ENCODE results near the gene ATMIN.

ATMIN gene

DNA sequence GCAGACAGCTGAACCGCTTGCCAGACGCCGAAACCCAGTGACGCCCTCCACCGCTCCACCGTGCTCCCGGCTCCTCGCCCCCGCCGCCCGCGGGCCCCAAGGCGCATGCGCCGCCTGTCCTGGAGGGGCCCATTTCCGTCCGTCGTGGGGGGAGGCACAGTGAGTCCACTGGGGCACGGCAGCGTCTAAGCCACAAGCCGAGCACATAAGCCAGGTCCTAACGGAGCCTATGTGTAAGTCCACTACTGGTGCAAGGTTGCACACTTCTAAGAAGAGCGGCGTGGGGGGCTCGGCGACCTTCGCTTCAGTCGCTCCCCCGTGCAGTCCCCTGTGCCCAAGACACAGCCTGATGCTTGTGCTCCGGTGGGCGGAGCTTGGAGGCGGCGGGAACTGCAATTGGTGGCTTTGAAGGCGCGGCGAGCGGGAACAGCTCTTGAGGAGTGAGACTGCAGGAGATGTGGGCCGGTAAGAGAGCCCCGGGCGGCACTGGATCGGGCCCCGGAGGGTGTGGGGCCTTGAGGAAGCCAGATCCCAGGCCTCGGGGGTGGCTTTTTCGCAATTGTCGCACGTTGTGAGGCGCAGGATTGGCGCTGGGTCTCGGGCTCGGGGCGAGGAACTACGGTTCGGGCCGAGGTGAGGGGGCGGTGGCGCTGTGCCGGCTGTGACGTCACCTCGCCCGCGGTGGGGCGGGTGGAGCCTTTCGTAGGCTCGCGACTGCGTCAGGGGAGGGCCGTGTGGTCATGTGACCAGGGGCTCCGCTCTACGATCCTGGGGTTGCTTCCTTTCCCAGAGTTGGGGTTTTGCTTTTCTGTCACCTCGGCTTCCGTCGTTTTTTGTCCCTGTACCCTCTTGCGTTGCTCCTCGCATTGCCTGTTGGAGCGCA lies 28.6 kb upstream of the ATMIN start, which contains the start of the genes CENPN and CMC2:
Gene CENPN, plus strand, starts transcription at position 402 of the 883 bp plus-strand sequence. CDS start 4,726 bp downstream, outside the sequence.
Gene CMC2, minus strand, starts transcription at position 73 of the 883 bp plus-strand sequence. CDS start 9,491 bp downstream, outside the sequence.
- TF ChIP-seq, protein P1, sequence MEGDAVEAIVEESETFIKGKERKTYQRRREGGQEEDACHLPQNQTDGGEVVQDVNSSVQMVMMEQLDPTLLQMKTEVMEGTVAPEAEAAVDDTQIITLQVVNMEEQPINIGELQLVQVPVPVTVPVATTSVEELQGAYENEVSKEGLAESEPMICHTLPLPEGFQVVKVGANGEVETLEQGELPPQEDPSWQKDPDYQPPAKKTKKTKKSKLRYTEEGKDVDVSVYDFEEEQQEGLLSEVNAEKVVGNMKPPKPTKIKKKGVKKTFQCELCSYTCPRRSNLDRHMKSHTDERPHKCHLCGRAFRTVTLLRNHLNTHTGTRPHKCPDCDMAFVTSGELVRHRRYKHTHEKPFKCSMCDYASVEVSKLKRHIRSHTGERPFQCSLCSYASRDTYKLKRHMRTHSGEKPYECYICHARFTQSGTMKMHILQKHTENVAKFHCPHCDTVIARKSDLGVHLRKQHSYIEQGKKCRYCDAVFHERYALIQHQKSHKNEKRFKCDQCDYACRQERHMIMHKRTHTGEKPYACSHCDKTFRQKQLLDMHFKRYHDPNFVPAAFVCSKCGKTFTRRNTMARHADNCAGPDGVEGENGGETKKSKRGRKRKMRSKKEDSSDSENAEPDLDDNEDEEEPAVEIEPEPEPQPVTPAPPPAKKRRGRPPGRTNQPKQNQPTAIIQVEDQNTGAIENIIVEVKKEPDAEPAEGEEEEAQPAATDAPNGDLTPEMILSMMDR (IDR thresholded peaks at IDR 0.05): no peak

DNA sequence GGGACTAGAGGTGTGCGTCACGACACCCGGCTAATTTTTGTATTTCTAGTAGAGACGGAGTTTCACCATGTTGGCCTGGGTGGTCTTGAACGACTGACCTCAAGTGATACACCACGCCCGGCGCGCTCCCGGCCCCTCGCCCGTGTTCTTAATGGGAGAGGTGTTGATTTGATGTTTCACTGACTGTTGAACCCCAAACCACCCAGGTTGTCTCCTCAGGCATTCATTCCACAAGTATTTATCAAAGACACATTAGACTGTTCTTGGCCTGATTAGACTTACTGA lies 27.2 kb upstream of the ATMIN start:
- TF ChIP-seq, protein P1 (IDR thresholded peaks at IDR 0.05): no peak

DNA sequence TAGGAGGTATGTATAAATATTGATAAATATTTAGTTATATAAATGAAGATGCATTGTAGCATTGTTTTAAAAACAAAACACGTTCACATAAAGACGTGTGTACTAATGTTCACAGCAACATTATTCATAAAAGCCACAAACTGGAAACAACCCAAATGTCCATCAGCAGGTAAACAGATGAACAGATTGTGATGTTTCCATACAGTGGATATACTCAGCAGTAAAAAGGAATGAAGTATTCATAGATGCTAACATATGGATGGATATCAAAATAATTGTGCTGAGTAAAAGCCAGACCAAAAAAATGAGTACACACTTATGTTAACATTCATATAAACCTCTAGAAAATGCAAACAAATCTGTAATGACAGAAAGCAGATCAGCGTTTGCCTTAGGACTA lies 22.7 kb upstream of the ATMIN start:
- TF ChIP-seq, protein P1 (IDR thresholded peaks at IDR 0.05): no peak

GRCh38 chr16:81014672-81015071 lies 21.0 kb upstream of the ATMIN start:
- TF ChIP-seq, protein P1 (IDR thresholded peaks at IDR 0.05): no peak

- TF ChIP-seq, protein P1 (IDR thresholded peaks at IDR 0.05): no peak
Measured at GRCh38 chr16:81018496-81018895, 17.1 kb upstream of the ATMIN start.

DNA sequence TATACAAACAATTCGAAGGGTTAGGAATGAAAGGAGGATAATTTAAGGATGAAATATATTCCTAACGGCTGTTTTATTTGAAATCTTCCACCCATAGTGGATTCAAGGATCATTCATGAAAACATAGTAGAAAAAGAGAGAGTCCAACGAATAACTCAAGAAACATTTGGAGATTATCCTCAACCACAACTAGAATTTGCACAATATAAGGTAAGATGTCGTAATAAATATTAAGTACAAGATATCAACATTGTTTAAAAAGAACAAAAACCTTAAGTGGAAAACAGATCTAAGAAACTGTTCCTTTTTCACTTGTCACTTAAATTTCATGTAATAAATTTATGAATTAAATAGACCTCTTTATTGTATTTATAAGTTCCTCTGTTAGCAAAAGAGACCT lies 9.2 kb upstream of the ATMIN start:
- TF ChIP-seq, protein P1 (IDR thresholded peaks at IDR 0.05): no peak

DNA sequence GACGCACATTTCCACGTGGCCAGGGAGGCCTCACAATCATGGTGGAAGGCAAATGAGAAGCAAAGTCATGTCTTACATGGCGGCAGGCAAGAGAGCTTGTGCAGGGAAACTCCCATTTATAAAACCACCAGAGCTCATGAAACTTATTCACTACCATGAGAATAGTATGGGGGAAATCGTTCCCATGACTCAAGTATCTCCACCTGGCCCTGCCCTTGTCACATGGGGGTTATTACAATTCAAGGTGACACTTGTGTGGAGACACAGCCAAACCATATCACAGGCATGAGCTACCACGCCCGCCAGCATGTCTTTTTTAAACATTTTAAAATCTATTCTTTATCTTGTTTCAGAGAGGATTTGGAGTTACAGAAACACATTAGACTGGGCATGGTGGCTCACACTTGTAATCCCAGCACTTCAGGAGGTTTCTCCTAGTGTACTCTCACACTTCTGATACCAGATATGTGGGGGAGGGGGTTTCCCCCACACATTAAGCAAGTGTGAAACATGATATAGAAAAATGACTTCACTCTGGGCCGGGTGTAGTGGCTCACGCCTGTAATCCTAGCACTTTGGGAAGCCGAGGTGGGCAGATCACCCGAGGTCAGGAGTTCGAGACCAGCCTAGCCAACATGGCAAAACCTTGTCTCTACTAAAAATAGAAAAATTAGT lies 5.6 kb upstream of the ATMIN start:
- TF ChIP-seq, protein P1 (IDR thresholded peaks at IDR 0.05): no peak

Measured in LNCAP (cell line).